Measurements from ENCODE around the gene RGN. TPM values are rescaled to one million over a fixed set of nuclear protein-coding genes. Genes with fewer than 3 reads are reported as not detected.

Gene RGN
- total and polyA plus RNA-seq, 8 donors, result 1.3 to 15.1 (median 6.8) TPM; not detected in 1

- Histone ChIP-seq H3K36me3 (peaks cover 0 to 14% (median 9%) of the 10 kb centered on the region in 4 donors), H3K27me3 (no peaks in the 10 kb centered on the region), H3K4me1 (peaks cover 0 to 6% (median 0%) of the 10 kb centered on the region in 4 donors), H3K9me3 (no peaks in the 10 kb centered on the region), H3K27ac (no peak overlapping the region), H3K4me3 (no peak overlapping the region)
- DNase-seq, result no peak
- WGBS, 5 donors, result 20 to 100% (median 31%) methylated on average over 1 of the region's 1 CpG
- TF ChIP-seq CTCF (IDR thresholded peaks at IDR 0.05) (no peak), POLR2A (IDR thresholded peaks at IDR 0.05) (no peak), EP300 (IDR thresholded peaks at IDR 0.05) (no peak), POLR2AphosphoS5 (IDR thresholded peaks at IDR 0.05) (no peak)
- intact Hi-C loops (cut with DNase I; ENCODE audit: low total_unique reads), result no loop called here
These were observed 18.9 kb upstream of the RGN start for GRCh38 chrX:47059142-47059874.

GRCh38 chrX:47060708-47061107 lies 17.5 kb upstream of the RGN start:
- H3K4me3 ChIP-seq, result no peak overlapping the region
- intact Hi-C loops (cut with DNase I; ENCODE audit: low total_unique reads), result no loop called here
- H3K36me3 ChIP-seq, result peaks cover 0 to 8% (median 3%) of the 10 kb centered on the region in 4 donors
- no peak overlapping the region for H3K27ac ChIP-seq
- H3K9me3 ChIP-seq, result no peaks in the 10 kb centered on the region
- TF ChIP-seq POLR2A (IDR thresholded peaks at IDR 0.05), result no peak
- no peak for TF ChIP-seq EP300 (IDR thresholded peaks at IDR 0.05)
- no peak for TF ChIP-seq POLR2AphosphoS5 (IDR thresholded peaks at IDR 0.05)
- no peak for TF ChIP-seq CTCF (IDR thresholded peaks at IDR 0.05)
- DNase-seq, result no peak
- 43 to 62% (median 56%) methylated on average over 2 of the region's 2 CpGs for WGBS, 5 donors
- peaks cover 0 to 6% (median 0%) of the 10 kb centered on the region in 4 donors for H3K4me1 ChIP-seq
- no peaks in the 10 kb centered on the region for H3K27me3 ChIP-seq

GRCh38 chrX:47061238-47061919 lies 16.9 kb upstream of the RGN start:
- DNase-seq, result no peak
- H3K36me3 ChIP-seq, result peaks cover 0 to 8% (median 2%) of the 10 kb centered on the region in 4 donors
- 53 to 71% (median 58%) methylated on average over 2 of the region's 2 CpGs for WGBS, 5 donors
- no peak overlapping the region for H3K4me3 ChIP-seq
- TF ChIP-seq CTCF (IDR thresholded peaks at IDR 0.05) (no peak), EP300 (IDR thresholded peaks at IDR 0.05) (no peak), POLR2AphosphoS5 (IDR thresholded peaks at IDR 0.05) (no peak), POLR2A (IDR thresholded peaks at IDR 0.05) (no peak)
- no peak overlapping the region for H3K27ac ChIP-seq
- H3K4me1 ChIP-seq, result peaks cover 0 to 6% (median 0%) of the 10 kb centered on the region in 4 donors
- intact Hi-C loops (cut with DNase I; ENCODE audit: low total_unique reads), result no loop called here
- no peaks in the 10 kb centered on the region for H3K27me3 ChIP-seq
- no peaks in the 10 kb centered on the region for H3K9me3 ChIP-seq

- peaks cover 0 to under 1% (median 0%) of the 10 kb centered on the region in 4 donors for H3K36me3 ChIP-seq
- 72 to 93% (median 89%) methylated on average over 2 of the region's 2 CpGs for WGBS, 5 donors
- TF ChIP-seq CTCF (IDR thresholded peaks at IDR 0.05), result no peak
- TF ChIP-seq EP300 (IDR thresholded peaks at IDR 0.05), result no peak
- TF ChIP-seq POLR2AphosphoS5 (IDR thresholded peaks at IDR 0.05), result no peak
- H3K27ac ChIP-seq, result no peak overlapping the region
- DNase-seq, result no peak
- peaks cover 0 to 4% (median 0%) of the 10 kb centered on the region in 3 donors for H3K27me3 ChIP-seq
- no peak overlapping the region for H3K4me3 ChIP-seq
- no peaks in the 10 kb centered on the region for H3K9me3 ChIP-seq
- intact Hi-C loops (cut with DNase I; ENCODE audit: low total_unique reads), result no loop called here
- peaks cover 0 to 6% (median 0%) of the 10 kb centered on the region in 4 donors for H3K4me1 ChIP-seq
These were observed 15.1 kb upstream of the RGN start for GRCh38 chrX:47063179-47063578.

Data from stomach (tissue), 9 donors.